HG02943 (cell line): Measurements from ENCODE around the gene PHRF1.

Experiments used
- ATAC-seq: cut with Tn5 transposase; IDR thresholded peaks from one replicate; pipeline ENCODE4 v1.9.1; 2021; ENCODE audit warnings: mild to moderate bottlenecking, low read depth, moderate library complexity; ENCODE audit not compliant: unreplicated experiment

Gene PHRF1, protein sequence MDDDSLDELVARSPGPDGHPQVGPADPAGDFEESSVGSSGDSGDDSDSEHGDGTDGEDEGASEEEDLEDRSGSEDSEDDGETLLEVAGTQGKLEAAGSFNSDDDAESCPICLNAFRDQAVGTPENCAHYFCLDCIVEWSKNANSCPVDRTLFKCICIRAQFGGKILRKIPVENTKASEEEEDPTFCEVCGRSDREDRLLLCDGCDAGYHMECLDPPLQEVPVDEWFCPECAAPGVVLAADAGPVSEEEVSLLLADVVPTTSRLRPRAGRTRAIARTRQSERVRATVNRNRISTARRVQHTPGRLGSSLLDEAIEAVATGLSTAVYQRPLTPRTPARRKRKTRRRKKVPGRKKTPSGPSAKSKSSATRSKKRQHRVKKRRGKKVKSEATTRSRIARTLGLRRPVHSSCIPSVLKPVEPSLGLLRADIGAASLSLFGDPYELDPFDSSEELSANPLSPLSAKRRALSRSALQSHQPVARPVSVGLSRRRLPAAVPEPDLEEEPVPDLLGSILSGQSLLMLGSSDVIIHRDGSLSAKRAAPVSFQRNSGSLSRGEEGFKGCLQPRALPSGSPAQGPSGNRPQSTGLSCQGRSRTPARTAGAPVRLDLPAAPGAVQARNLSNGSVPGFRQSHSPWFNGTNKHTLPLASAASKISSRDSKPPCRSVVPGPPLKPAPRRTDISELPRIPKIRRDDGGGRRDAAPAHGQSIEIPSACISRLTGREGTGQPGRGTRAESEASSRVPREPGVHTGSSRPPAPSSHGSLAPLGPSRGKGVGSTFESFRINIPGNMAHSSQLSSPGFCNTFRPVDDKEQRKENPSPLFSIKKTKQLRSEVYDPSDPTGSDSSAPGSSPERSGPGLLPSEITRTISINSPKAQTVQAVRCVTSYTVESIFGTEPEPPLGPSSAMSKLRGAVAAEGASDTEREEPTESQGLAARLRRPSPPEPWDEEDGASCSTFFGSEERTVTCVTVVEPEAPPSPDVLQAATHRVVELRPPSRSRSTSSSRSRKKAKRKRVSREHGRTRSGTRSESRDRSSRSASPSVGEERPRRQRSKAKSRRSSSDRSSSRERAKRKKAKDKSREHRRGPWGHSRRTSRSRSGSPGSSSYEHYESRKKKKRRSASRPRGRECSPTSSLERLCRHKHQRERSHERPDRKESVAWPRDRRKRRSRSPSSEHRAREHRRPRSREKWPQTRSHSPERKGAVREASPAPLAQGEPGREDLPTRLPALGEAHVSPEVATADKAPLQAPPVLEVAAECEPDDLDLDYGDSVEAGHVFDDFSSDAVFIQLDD (N-terminal part only)

DNA sequence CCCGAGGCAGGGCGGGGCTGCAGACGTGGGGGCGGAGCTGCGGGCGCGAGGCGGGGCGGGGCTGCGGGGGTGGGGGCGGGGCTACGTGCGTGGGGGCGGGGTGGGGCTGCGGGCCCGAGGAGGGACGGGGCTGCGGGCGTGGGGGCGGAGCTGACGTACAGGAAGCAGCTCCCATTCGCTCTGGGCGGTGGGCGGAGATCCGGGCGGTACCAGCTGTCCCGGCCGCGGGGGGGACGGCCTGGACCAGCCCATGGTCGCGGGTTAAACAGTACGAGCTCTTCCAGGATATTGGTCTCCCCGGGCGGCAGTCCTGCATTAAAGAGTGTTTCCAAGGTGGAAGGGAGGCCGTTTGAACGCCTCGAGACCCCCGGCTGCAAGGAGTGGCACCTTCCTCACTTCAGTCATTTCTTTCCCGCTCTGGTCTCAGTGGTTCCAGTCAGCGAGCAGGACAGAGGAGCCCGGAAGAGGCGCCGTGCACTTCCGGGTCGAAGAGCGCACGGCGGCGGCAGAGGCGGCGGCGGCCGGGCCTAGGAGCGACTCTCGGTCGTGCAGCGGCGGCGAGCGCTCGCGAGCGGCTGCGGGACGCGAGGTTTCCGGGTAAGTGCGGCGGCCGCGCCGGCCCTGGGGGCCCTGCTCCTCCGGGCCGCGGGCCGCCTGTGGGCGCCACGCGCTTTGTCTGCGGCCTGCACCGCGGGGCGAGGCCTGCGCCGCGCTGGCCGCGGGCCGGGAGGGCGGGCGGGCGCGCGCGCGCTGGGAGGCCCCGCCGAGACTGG lies at the start of gene PHRF1:
Gene PHRF1, plus strand, starts transcription at position 475 of the 773 bp plus-strand sequence. CDS start 5,043 bp downstream, outside the sequence.
- ATAC-seq, result peak; percentile 76

GRCh38 chr11:528166-528814 lies 48.0 kb upstream of the PHRF1 start:
- no peak for ATAC-seq

DNA sequence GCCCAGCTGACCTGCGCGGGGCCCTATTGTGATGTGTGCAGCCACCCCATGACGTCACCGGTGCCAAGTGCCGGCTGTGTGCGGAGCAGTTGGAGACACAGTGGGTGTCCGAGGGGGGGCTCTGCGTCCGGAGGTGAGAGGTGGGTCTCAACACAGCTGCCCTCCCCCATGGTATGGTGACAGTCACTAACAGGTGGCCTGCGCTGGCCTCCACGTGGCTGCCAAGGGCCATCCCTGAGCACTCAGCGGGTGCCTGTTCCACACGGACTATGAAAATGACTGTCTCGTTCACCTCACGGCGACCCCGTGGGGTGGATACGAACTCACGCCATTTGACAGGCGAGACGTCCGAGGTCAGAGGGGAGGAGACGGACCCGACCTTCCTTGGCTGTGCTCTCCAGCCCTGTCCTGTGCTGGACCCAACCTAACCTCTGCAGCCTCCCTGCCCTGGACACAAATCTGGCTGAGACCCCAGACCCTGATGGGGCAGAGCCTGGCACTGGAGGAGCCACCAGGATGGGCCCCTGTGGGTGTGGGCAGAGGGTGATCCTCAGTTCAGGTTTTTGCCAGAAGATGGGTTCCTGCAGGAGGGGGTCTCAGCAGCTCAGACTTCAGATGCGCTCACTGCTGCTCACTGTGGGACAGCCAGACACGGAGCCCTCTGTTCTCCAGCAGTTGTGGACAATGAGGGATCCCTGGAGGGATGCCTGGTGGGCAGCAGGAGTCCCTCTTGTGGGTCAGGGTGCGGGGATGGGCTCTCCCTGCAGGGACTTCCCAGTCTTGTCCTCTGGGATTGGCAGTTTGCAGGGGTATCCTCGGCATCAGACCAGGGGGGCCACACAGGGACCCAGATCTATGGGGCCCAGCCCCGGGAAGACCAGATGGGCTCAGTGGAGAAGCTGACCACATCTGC lies 47.2 kb upstream of the PHRF1 start:
- ATAC-seq, result no peak

DNA sequence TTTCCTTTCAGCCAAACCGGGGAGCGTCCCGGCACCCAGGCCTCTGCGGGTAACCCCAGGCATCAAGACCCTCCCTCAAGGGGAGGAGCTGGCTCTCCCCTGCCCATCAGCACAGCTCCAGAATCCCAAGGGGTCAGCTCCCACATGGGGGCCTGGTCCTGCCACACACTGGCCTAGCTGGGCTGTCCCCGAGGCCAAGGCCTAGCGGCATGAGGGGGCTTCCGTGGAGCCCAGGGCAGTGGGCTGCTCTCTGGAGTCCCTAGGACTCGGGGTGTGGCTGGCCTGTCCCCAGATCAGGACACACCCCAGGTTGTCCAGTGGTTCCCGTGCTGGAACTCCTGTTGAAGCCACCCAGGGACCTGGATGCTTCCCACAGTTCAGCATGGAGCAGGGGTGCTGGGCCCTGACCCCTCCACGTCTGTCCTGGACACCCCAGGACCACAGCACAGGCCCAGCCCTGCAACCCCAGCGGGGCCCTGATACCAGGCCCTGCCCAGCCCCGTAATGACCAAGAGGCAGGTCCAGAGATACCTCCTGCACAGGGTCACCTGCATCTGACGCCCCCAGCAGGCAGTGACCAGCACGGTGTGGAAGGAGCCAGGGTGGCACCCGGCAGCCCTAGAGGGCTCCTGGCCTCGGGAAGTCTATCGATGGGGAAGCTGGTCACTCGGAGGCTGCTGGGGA lies 46.4 kb upstream of the PHRF1 start:
- ATAC-seq, result no peak

DNA sequence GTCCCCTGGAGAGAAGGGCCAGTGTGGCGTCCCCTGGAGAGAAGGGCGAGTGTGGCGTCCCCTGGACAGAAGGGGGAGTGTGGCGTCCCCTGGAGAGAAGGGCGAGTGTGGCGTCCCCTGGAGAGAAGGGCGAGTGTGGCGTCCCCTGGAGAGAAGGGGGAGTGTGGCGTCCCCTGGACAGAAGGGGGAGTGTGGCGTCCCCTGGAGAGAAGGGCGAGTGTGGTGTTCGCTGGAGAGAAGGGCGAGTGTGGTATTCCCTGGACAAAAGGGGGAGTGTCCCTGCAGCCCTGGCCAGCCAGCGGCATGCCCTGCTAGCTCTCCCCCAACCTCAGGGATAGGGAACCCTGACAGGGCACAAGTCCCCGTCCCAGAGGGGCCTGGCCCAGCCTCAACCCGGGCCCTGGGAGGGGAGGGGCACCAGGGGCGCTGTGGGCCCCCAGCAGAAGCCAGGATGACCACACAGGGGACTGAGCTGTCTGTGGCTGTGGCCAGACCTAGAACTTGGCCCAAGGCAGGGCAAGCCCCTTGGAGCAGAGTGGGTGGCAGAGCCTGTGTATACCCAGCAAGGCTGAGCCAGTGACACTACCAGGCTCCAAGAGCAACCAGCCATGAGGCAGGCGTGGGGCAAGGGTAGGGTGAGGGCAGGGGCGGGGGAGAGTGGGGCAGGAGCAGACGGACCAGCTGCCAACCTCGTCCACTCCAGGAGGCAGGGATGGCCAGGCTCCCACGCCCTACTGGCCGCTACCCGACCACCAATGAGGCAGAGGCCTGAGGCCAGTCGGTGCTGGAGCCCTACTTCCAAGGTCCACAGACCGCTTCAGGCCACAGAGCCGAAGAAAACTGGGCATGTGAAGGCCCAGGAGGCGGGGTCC lies 45.1 kb upstream of the PHRF1 start:
- ATAC-seq, result no peak

GRCh38 chr11:531919-532526 lies 44.2 kb upstream of the PHRF1 start:
- no peak for ATAC-seq

DNA sequence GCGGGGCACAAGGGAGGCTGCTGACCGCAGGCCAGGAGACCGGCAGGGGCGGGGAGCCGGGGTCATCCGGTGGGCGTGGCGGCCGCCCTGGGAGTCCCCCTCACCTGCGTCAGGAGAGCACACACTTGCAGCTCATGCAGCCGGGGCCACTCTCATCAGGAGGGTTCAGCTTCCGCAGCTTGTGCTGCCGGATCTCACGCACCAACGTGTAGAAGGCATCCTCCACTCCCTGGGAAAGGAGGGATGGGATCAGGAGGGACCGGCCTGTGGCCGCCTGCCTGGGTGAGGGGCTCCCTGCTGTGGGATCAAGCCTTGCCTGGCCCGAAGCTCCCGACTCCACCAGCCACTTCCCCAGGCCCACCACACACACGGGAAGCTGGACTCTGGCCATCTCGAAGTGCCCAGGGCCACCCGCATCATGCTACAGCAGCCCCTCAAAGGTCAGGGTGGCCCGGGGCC lies 43.7 kb upstream of the PHRF1 start:
- ATAC-seq, result no peak

DNA sequence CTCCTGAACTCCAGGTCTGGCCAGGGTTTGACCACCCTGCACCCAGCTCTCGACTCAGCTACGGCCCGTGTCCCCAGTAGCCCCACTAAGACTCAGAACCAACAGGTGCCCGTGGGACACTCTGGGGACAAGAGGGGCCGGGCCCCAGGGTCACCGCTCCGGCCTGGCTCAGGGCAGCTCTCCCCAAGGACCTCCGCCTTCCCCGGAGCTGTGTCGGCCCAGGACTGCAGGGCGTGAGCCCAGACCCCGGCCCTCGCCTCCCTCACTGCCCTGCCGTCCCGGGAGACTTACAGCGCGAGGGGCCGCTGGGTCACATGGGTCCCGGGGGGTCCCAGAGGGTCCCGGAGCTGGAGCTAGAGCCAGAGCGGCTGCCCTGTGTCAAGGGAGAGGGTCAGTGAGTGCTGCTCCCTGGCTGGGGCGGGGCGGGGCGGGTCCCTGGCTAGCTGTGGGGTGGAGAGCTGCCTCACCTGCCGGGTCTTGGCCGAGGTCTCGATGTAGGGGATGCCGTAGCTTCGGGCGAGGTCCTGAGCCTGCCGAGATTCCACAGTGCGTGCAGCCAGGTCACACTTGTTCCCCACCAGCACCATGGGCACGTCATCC lies 43.2 kb upstream of the PHRF1 start:
- no peak for ATAC-seq

DNA sequence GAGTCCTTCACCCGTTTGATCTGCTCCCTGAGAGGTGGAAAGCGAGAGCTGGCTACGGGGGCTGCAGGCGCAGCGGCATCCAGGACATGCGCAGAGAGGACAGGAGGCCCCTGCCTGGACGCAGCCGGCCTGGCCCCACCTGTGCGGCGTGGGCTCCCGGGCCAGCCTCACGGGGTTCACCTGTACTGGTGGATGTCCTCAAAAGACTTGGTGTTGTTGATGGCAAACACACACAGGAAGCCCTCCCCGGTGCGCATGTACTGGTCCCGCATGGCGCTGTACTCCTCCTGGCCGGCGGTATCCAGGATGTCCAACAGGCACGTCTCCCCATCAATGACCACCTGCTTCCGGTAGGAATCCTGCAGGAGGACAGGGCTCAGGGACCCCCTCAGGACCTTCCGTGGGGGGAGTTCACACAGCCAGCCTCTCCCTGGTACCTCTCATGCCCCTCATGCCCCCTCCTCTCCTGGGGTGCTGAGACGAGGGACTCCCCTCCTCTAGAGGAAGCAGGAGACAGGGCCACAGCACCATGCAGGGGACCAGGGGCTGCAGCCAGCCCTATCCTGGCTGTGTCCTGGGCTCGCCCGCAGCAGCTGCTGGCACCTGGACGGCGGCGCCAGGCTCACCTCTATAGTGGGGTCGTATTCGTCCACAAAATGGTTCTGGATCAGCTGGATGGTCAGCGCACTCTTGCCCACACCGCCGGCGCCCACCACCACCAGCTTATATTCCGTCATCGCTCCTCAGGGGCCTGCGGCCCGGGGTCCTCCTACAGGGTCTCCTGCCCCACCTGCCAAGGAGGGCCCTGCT lies 42.5 kb upstream of the PHRF1 start:
- ATAC-seq, result no peak

- no peak for ATAC-seq
These were observed 41.7 kb upstream of the PHRF1 start for GRCh38 chr11:534396-535209.

DNA sequence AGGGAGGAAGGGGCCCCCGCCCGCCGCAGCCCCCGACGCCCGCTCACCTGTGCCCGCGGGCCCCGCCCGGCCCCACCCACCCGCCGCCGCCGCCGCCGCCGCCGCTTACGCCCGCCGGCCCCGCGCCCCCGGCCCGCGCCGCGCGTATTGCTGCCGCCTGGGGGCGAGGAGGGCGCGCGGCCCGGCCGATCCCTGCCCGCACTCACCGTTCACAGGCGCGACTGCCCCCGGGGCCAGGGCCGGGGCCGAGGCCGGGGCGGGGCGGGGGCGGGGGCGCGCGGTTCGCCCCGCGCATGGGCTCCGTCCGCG lies 41.1 kb upstream of the PHRF1 start:
- no peak for ATAC-seq

DNA sequence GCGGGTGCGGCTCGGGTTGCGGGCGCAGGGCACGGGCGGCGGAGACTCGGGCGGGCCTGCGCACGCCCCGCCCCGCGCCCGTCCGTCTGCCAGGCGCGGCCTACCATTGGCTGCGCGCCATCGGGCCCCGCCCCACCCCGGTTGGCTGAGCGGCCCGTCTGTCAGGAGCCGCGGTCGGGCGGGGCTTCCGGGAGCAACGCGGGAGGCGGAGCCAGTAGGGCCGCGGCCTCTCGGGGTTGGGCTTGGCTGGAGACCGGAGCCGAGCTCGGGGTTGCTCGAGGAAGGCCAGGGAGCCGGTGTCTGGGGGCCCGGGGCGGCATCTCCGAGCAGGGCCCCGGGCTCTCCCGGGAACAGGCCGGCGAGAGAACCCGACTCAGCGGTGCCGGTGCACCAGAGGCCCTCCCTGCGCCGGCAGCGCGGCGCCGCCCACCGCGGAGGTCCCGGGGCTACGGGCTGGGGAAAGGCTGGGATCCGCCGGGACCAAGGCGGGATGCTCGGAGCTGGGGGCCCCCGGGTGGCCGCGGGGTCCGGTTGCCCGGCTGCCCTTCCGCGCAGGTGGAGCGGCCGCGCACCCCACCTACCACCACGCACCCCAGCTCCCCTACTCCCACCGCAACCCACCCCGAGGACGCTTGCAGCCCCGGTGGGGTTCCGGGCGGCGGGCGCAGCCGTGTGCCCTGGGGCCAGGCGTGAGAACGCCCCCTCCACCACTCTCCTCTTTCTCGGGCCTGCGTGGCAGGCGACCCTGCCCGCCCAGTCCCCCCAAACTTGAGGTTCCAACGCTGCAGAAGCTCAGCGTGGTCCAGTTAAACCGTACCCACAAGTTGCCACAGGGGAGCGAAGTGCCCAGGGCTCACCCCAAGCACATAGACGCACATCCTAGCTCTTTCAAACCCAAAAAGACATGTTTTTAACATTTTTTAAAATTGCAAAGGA lies 40.5 kb upstream of the PHRF1 start, which contains the start of gene HRAS:
Gene HRAS, minus strand, starts transcription at position 58 of the 936 bp plus-strand sequence.
- ATAC-seq, result peak; percentile 58

GRCh38 chr11:536841-537621 lies 39.2 kb upstream of the PHRF1 start, which contains the start of gene LRRC56:
TSS of gene LRRC56 (plus strand) at chr11:537527. CDS start at chr11:540685, 3,158 bp downstream.
- peak; percentile 40 for ATAC-seq
